A549 (cell line): ENCODE data around the gene BPIFB4.

Source experiments
- CBX2 ChIP-seq: fragments of 200-600 bp; sonication (generic); IDR thresholded peaks from 2 replicates; pipeline ENCODE4 v1.6.1; 2016; ENCODE audit warnings: low read depth, mild to moderate bottlenecking, borderline replicate concordance
- EHMT2 ChIP-seq: fragments of 200-600 bp; sonication (generic); IDR thresholded peaks from 2 replicates; pipeline ENCODE4 v1.6.1; 2016; ENCODE audit warnings: antibody characterized with exemption, low read depth, mild to moderate bottlenecking, moderate library complexity
- JUNB ChIP-seq: fragments of >200 bp; sonication (Bioruptor Twin); formaldehyde crosslinking; IDR thresholded peaks from 2 replicates; pipeline ENCODE4 v1.6.1; 2016
- POLR2A ChIP-seq: IDR thresholded peaks from 2 replicates; pipeline ENCODE4 v1.6.1; 2012; ENCODE audit warnings: mild to moderate bottlenecking, low read length
- POLR2AphosphoS2 ChIP-seq: conservative IDR thresholded peaks from 2 replicates; pipeline ENCODE4 v1.6.1; 2012; ENCODE audit warnings: low read length, improper control_type of control experiment, inconsistent platforms
- RAD21 ChIP-seq, 2 experiments: fragments of >200 bp in 1 of 2; sonication (Bioruptor Twin) in 1 of 2; formaldehyde crosslinking in 1 of 2; IDR thresholded peaks in 1 of 2; conservative IDR thresholded peaks in 1 of 2; 2 replicates in 1 of 2; 3 replicates in 1 of 2; pipeline ENCODE4 v1.6.1; 2012 to 2018; ENCODE audit warnings: inconsistent platforms in 1 of 2
- TFCP2L1 ChIP-seq: fragments of 250-450 bp; sonication (Bioruptor Pico); IDR thresholded peaks from 2 replicates; pipeline ENCODE4 v1.5.0; 2021; ENCODE audit warnings: mild to moderate bottlenecking
- TF ChIP-seq, protein P1 (sequence below): fragments of >200 bp; sonication (Bioruptor Twin); formaldehyde crosslinking; IDR thresholded peaks from 3 replicates; pipeline ENCODE4 v1.5.1; 2016
- TF ChIP-seq, protein P2 (sequence below): fragments of >200 bp; sonication (Bioruptor Twin); formaldehyde crosslinking; IDR thresholded peaks from 3 replicates; pipeline ENCODE4 v1.6.1; 2016
- TF ChIP-seq, protein P3 (sequence below): fragments of 150-350 bp; IDR thresholded peaks from 2 replicates; pipeline ENCODE4 v1.6.1; 2014; ENCODE audit warnings: low read depth, mild to moderate bottlenecking, low read length
- TF ChIP-seq, protein P4 (sequence below): fragments of 200-600 bp; sonication (generic); IDR thresholded peaks from 2 replicates; pipeline ENCODE4 v1.6.1; 2016; ENCODE audit warnings: antibody characterized with exemption, mild to moderate bottlenecking, moderate library complexity

DNA sequence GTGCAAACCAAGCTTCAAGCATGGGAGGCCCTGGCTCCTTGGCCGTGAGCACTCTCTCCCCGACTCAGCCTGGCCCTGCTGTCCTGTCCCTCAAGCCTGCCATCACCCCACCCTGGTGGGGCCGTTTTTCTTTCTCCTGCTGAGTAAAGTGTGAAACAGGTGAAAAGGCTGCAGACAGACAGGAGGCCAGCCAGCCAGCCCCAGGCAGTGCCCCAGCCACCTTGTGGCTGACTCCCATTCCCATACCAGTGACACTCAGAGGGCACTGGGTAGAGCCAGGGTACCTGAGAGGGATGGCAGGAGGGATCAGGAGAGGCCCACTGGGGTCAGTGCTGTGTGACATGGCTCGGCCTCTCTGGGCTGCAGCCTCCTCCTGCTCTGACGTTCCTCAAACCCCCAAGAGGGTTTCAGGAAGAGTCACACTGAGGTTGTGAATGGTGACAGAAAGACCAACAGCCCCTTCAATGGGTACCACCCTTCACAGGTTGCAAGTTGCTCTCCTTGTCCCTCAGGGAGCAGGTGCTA is 52.6 kb downstream of the BPIFB4 start:
- TF ChIP-seq, protein P1, sequence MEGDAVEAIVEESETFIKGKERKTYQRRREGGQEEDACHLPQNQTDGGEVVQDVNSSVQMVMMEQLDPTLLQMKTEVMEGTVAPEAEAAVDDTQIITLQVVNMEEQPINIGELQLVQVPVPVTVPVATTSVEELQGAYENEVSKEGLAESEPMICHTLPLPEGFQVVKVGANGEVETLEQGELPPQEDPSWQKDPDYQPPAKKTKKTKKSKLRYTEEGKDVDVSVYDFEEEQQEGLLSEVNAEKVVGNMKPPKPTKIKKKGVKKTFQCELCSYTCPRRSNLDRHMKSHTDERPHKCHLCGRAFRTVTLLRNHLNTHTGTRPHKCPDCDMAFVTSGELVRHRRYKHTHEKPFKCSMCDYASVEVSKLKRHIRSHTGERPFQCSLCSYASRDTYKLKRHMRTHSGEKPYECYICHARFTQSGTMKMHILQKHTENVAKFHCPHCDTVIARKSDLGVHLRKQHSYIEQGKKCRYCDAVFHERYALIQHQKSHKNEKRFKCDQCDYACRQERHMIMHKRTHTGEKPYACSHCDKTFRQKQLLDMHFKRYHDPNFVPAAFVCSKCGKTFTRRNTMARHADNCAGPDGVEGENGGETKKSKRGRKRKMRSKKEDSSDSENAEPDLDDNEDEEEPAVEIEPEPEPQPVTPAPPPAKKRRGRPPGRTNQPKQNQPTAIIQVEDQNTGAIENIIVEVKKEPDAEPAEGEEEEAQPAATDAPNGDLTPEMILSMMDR = no peak
- TF ChIP-seq JUNB (no peak), TFCP2L1 (no peak), CBX2 (no peak), POLR2AphosphoS2 (no peak), POLR2A (no peak), EHMT2 (no peak), RAD21 (conservative IDR thresholded peaks at IDR 0.05 in 1 of 2, IDR thresholded peaks at IDR 0.05 in 1 of 2) (no peak)
- TF ChIP-seq, protein P2, sequence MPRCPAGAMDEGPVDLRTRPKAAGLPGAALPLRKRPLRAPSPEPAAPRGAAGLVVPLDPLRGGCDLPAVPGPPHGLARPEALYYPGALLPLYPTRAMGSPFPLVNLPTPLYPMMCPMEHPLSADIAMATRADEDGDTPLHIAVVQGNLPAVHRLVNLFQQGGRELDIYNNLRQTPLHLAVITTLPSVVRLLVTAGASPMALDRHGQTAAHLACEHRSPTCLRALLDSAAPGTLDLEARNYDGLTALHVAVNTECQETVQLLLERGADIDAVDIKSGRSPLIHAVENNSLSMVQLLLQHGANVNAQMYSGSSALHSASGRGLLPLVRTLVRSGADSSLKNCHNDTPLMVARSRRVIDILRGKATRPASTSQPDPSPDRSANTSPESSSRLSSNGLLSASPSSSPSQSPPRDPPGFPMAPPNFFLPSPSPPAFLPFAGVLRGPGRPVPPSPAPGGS = no peak
- TF ChIP-seq, protein P3, sequence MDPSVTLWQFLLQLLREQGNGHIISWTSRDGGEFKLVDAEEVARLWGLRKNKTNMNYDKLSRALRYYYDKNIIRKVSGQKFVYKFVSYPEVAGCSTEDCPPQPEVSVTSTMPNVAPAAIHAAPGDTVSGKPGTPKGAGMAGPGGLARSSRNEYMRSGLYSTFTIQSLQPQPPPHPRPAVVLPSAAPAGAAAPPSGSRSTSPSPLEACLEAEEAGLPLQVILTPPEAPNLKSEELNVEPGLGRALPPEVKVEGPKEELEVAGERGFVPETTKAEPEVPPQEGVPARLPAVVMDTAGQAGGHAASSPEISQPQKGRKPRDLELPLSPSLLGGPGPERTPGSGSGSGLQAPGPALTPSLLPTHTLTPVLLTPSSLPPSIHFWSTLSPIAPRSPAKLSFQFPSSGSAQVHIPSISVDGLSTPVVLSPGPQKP = no peak
- TF ChIP-seq, protein P4, sequence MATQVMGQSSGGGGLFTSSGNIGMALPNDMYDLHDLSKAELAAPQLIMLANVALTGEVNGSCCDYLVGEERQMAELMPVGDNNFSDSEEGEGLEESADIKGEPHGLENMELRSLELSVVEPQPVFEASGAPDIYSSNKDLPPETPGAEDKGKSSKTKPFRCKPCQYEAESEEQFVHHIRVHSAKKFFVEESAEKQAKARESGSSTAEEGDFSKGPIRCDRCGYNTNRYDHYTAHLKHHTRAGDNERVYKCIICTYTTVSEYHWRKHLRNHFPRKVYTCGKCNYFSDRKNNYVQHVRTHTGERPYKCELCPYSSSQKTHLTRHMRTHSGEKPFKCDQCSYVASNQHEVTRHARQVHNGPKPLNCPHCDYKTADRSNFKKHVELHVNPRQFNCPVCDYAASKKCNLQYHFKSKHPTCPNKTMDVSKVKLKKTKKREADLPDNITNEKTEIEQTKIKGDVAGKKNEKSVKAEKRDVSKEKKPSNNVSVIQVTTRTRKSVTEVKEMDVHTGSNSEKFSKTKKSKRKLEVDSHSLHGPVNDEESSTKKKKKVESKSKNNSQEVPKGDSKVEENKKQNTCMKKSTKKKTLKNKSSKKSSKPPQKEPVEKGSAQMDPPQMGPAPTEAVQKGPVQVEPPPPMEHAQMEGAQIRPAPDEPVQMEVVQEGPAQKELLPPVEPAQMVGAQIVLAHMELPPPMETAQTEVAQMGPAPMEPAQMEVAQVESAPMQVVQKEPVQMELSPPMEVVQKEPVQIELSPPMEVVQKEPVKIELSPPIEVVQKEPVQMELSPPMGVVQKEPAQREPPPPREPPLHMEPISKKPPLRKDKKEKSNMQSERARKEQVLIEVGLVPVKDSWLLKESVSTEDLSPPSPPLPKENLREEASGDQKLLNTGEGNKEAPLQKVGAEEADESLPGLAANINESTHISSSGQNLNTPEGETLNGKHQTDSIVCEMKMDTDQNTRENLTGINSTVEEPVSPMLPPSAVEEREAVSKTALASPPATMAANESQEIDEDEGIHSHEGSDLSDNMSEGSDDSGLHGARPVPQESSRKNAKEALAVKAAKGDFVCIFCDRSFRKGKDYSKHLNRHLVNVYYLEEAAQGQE = no peak
